Right renal cortex interstitium (tissue), 3 donors: ENCODE measurements around the gene GPRIN2. TPM values are rescaled to one million over a fixed set of nuclear protein-coding genes. Genes with fewer than 3 reads are reported as not detected.
"Not testable (repeated sequence)": the region's sequence is repeated elsewhere in the genome, so short reads cannot be mapped to it uniquely, and the experiment has no call there.

ENCODE experiments used
- DNase-seq, 3 donors: peaks; one replicate each; pipeline ENCODE4 v3.0.0-alpha.2; 2013; ENCODE audit warnings: low read depth in 3 of 3, low spot score in 2 of 3
- polyA plus RNA-seq, 3 donors: library from polyadenylated mRNA; unstranded; fragments of 120-200 nt; gene quantifications; one replicate each; pipeline ENCODE4 v1.2.1, GENCODE V29; 2013; ENCODE audit not compliant: insufficient read length in 3 of 3

Gene GPRIN2
- polyA plus RNA-seq, 3 donors = 2.6 to 3.3 (median 3.2) TPM

- DNase-seq = not testable (repeated sequence)
Observed at GRCh38 chr10:46570655-46571054, 14.2 kb upstream of the GPRIN2 start.

DNA sequence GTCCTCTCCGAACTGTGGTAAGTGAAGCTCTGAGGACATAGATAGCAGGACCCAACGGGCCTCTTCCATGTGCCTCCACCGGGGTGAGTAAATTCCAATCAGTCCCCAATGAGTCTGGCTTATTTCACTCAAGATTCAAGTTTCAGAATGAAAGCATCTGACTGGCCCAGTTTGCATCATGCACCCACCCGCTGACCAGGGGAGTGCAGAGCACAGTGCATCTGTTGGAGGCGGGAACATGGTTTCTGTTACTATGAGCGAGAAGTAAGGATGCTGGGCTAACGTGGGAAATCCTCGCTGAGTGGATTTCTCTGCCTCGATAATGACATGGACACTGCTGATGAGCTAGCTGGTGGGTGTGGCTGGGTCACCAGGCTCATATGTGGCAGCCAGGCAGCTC, 10.7 kb upstream of the GPRIN2 start:
- DNase-seq = not testable (repeated sequence)

GRCh38 chr10:46565591-46566332, 9.3 kb upstream of the GPRIN2 start:
- DNase-seq = peak in 1 of 3 donors; percentile 45

DNA sequence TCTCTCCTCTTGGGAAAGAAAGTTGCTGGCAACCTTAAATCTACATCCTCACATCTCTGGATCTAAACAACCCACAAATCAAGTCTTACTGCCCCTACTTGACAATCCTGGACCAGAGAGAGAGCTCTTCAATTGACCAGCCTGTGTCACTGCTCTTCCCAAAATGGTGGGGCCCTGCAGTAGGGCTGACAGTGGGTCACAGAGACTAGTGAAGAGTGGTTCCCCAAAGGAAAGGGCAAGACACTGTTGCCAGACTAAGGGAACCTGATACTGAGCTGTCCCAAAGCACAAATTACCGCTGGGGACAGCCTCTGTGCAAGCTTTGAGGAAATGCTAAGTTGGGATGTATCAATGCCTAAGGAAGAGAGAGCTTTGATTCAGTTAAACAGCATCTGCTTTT, 4.5 kb upstream of the GPRIN2 start:
- DNase-seq = no peak

DNA sequence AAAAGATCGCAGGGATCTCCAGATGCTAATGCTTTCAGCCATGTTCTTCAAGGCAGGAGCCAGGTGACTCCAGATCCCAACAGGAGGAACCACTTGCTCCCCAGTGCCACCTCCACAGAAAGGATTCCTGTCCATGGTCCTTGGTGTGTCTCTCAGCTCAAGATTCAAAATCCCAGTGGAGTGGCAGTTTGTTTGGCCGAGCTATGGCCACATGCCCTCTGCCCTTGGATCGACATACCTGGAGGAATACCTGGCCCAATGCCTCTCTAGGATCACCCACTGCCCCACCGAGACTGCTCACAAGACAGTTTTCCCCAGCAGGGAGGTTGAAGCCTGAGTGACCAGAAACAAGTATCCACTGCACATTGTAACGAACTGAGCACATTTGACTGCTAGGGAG, 3.9 kb upstream of the GPRIN2 start:
- DNase-seq = no peak

- DNase-seq = no peak
Observed at GRCh38 chr10:46559231-46559671, 2.8 kb upstream of the GPRIN2 start.

DNA sequence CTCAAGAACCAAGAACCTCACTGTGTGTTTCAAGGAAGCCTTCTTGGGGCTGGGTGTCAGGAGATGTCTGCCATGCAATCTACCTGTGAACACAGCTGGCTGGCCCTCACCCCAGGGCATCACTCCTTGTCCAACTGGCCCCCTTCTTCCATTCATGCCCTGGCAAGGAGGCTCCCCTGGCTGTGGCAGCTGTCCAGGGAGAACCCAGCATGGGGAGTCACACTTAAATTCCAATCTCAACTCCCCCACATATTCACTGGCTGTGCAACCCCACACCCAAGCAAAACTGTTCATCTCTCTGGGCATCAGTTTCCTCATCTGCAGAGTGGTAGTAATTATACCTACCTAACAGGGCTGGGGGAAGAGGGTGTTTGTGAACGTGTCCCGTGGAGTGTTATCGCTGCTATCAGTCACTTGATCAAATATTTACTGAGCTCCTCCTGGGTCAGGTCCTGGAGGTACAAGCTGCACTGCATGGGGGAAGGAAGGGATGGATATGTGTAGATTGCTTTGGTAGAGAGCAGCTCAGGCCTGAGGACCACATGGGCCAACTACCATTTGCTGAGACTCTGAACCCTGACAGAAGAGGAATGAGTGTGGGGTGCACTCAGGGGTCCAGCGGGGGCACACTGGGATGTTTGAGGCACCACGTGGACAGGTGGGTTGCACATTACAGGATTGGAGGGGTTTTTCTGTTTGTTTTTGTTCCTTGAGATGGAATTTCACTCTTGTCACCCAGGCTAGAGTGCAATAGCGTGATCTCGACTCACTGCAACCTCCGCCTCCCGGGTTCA, 2.1 kb upstream of the GPRIN2 start:
- no peak for DNase-seq

- no peak for DNase-seq
Observed at GRCh38 chr10:46558122-46558391, 1.6 kb upstream of the GPRIN2 start.

DNA sequence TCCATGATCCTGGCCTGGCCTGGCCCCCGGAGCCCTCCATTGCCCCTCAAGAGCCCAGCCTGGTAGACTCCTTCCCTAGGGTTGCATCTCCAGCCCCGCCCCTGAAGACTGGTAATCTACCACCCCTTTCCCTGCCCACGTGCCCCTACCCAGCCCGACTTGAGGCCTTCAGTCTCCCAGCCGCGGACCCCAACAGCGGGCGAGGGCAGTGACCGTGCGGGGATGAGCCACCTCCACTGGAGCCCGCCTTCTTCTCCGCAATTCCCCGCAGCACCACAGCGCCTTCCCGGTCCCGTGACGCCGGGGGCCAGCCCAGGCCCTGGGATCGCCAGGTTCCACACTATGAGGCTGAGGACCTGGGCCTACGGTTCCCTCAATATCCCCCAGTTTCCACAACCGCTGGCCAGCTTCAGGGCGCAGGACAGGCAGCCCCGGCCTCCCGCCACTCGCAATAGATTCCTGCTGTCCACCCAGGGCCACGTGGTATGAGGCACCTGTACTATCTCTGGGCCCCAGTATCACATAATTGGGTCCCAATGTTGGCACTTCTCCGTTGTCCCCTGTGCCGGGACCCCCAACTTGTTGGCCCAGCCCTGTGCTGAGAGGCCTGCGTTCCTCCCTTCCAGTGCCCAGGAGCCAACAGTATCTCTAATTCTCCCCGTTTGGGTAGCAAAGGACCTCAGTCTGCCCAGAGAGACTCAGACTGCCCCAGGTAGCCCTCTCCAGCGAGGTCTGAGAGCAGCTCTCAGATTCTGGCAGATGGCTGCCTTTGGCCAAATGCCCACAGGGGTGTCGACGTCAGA, 1.1 kb upstream of the GPRIN2 start:
- DNase-seq = no peak

GRCh38 chr10:46555713-46556514, 544 bp downstream of the GPRIN2 start:
- DNase-seq = no peak

- no peak for DNase-seq
Observed at GRCh38 chr10:46555366-46555712, 1.1 kb downstream of the GPRIN2 start.

DNA sequence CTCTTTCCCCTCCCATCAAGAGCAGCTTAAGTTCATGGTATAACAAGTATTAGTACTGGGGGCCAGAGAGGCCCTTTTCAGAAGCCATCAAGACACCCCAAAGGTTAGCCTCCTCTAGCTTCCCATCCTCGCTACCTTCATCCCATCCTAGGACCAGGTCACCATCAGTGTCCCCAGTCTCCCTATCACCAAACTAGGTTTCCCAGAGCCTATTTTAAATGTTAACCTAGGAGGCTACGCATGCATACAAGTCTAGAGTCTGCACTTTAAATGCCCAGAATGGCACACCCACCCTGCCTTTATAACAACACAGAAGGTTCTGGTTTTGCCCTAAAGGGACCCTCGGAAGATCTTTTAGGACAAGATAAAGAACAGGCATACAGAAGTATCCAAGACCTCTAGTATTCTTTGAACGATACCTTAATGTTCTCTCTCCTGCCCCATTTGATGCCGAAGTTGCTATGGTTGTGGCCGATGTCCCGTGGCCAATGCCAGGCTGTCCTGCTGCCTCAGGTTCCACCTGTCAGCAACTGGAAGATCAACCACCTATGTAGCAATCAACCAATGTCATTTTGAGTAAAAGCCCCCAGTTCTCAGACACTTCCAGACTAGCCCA, 2.2 kb downstream of the GPRIN2 start:
- no peak for DNase-seq

DNA sequence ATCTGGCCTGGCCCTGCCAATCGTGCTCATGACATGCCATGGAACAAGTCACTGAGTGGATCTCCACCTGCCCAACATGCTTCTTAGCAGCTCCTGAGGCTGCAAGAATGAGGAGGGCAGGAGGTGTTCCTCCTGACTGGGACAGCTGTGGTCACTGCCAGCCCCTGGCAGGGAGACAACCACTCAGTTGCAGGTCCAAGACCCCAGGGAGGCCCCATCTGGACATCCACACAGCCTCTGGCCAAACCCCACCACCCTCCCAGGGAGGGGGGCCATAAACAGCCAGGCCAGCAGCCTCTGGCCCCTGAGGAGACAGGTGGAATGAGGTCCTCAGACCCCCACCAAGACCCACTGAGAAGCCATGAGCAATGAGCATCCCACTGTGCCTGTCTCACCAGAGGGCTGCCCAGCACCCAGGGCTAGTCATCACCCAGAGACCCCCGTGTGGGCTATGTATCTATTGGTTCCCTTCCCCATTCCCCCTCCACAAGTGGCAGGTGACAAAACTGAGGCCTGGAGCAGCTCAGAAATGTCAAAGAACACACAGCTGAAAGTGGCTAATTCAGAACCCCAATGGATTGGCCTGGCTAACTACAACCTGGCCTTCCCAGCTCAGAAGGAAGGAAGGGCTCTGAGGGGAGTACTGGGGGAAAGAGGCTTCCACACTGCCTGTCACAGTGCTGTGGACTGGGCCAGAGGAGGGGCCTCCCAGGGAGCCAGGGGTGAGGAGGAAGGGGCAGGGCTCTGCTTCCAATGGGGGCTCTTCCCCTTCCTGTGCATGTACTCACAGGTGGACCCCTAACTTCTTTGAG, 3.0 kb downstream of the GPRIN2 start:
- DNase-seq = no peak

DNA sequence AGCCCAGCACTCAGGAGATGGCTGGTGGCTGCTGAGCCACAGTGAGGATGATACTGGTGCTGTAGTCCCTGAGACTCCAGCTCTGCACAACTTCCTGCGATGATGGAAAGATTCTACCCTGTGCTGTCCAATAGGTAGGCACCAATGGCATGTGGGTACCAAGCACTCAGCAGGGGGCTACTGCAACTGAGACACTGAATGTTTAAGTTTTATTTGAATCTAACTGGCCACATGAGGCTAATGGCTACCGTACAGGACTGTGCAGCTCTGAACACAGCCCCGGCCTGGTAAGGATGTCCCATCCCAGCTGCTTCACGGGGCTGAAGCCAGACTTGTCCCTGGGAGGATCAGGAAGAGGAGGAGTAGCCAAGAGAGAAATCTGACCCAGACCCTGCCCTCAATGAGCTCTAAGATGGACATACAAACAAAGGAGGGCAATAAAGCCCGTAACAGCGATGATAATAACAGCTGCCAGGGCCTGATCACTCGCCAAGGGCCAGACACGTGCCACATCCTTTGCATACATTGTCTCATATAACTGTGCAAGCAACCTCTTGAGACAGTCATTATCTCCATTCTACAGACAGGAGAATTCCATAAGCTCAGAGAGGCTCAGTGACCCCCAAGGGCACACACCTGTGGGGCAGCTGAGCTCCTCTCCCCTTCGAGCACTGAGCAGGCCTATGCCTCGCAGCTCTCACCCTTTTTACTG, 3.8 kb downstream of the GPRIN2 start:
- DNase-seq = no peak

GRCh38 chr10:46551701-46552525, 4.5 kb downstream of the GPRIN2 start:
- DNase-seq = no peak

- DNase-seq = no peak
Observed at GRCh38 chr10:46550795-46551700, 5.4 kb downstream of the GPRIN2 start.
